Measurements from ENCODE around the gene C13orf46. TPM values are rescaled to one million over a fixed set of nuclear protein-coding genes. Genes with fewer than 3 reads are reported as not detected.

The C13orf46 gene
- total and polyA plus RNA-seq, 2 of the 8 experiments (the other 6 are each of a cell fraction or from before 2014, with no cell fraction given), result 0.23 to 0.28 TPM

DNA sequence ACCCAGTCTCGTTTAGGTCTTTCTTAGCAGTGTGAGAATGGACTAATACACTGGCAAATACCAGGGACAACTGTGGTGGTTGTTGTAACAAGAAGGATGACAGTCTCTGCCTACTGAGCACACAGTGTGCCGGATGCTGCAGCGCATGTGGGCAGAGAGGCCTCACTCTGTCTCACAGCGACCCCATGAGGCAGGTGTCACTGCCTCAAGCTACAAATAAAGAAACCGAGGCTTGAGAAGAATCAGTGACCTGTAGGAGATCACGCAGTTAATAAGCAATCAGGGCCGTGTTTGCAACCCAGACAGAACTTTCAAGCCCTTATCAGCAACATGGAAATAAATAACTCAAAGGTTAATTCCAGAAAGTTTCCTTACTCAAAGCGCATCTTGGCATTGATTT lies 69.5 kb downstream of the C13orf46 start:
- no peak overlapping the region for H2BK15ac ChIP-seq (ENCODE audit: low read length)
- no peak overlapping the region for H3K23ac ChIP-seq (ENCODE audit: insufficient read length)
- no peak overlapping the region for H3K4me2 ChIP-seq (ENCODE audit: insufficient read depth in 1 of 2, low read depth in 2 of 2, low read length in 2 of 2)
- H2AFZ ChIP-seq (ENCODE audit: low read length), result no peak overlapping the region
- no peaks in the 10 kb centered on the region for H3K23me2 ChIP-seq (ENCODE audit: low read depth, low read length)
- POLR2A ChIA-PET (ENCODE audit: partially characterized antibody), result no interaction called here
- H4K20me1 ChIP-seq (replicated peaks in 1 of 2; ENCODE audit: control insufficient read depth in 1 of 2, insufficient read depth in 2 of 2, low read length in 2 of 2), result no peaks in the 10 kb centered on the region
- WGBS, 2 experiments (ENCODE audit: extremely low coverage in 1 of 2, insufficient coverage in 1 of 2, insufficient read length in 1 of 2, insufficient replicate concordance in 2 of 2, low coverage in 1 of 2, low lambda C conversion rate in 2 of 2, missing lambda C conversion rate in 1 of 2), result 59% methylated on average over 8 of the region's 8 CpGs; no CpG with 5 or more reads in 1 of the 2 experiments
- no peak overlapping the region for H3K4me3 ChIP-seq (ENCODE audit: extremely low read depth in 1 of 4, insufficient read depth in 2 of 4, low read depth in 3 of 4, low read length in 4 of 4)
- H4K5ac ChIP-seq (ENCODE audit: insufficient read length, low read depth, low read length), result no peak overlapping the region
- CTCF ChIA-PET (ENCODE audit: partially characterized antibody), result interaction anchor here (0.6 to 2.5 kb wide), 15 partner anchors 10 to 223 kb away, joined by 3 to 13 read pairs (median 4); no protein-coding TSS in a partner anchor
- no peaks in the 10 kb centered on the region; a peak in 1 of 4 replicates for H3K9me3 ChIP-seq (ENCODE audit: insufficient read depth in 2 of 2, low read depth in 1 of 2, low read length in 1 of 2)
- H3K79me1 ChIP-seq (ENCODE audit: low read depth, low read length), result no peaks in the 10 kb centered on the region
- peaks cover 0 to 2% (median 0%) of the 10 kb centered on the region in 4 experiments; a peak in 1 of 7 replicates for H3K4me1 ChIP-seq (replicated peaks in 1 of 4; ENCODE audit: control insufficient read depth in 3 of 4, insufficient read depth in 4 of 4, low read length in 3 of 4)
- H2BK20ac ChIP-seq (ENCODE audit: low read length), result no peak overlapping the region
- no peak overlapping the region for H2BK120ac ChIP-seq (replicated peaks; ENCODE audit: low read depth, low read length)
- DNase-seq (ENCODE audit: low read depth in 1 of 2, low spot score in 2 of 2) (peak in 1 of 2 experiments; percentile 72), FAIRE-seq (peak; percentile 65)
- no peak overlapping the region for H3K27ac ChIP-seq (ENCODE audit: low read depth, low read length)
- H3K18ac ChIP-seq (ENCODE audit: extremely low read depth, low read length), result no peak overlapping the region
- no peak overlapping the region for H2AK5ac ChIP-seq (ENCODE audit: low read depth, low read length)
- peak; percentile 69 for TF ChIP-seq E2F6 (IDR thresholded peaks at IDR 0.05)
- TF ChIP-seq, protein P1, sequence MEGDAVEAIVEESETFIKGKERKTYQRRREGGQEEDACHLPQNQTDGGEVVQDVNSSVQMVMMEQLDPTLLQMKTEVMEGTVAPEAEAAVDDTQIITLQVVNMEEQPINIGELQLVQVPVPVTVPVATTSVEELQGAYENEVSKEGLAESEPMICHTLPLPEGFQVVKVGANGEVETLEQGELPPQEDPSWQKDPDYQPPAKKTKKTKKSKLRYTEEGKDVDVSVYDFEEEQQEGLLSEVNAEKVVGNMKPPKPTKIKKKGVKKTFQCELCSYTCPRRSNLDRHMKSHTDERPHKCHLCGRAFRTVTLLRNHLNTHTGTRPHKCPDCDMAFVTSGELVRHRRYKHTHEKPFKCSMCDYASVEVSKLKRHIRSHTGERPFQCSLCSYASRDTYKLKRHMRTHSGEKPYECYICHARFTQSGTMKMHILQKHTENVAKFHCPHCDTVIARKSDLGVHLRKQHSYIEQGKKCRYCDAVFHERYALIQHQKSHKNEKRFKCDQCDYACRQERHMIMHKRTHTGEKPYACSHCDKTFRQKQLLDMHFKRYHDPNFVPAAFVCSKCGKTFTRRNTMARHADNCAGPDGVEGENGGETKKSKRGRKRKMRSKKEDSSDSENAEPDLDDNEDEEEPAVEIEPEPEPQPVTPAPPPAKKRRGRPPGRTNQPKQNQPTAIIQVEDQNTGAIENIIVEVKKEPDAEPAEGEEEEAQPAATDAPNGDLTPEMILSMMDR (IDR thresholded peaks at IDR 0.05; ENCODE audit: control extremely low read depth in 1 of 3, insufficient read depth in 1 of 3, low read depth in 1 of 3, low read length in 3 of 3), result peak; percentile 88 to 90 (median 89)
- TF ChIP-seq RAD21 (IDR thresholded peaks at IDR 0.05 in 1 of 2, conservative IDR thresholded peaks at IDR 0.05 in 1 of 2; ENCODE audit: low read depth in 2 of 2, low read length in 2 of 2), result peak; percentile 97 to 98
- TF ChIP-seq TEAD4 (IDR thresholded peaks at IDR 0.05; ENCODE audit: low read depth, low read length), result 0 out of 2 replicates have a peak, but pooled peaks have one; percentile 4
- TF ChIP-seq GABPA (IDR thresholded peaks at IDR 0.05; ENCODE audit: borderline replicate concordance, insufficient read depth, low read length), result peak; percentile 66; the same call in 1 of the 2 replicates
- TF ChIP-seq SUZ12 (IDR thresholded peaks at IDR 0.05; ENCODE audit: low read length), result no peak
- no peak for TF ChIP-seq TCF12 (IDR thresholded peaks at IDR 0.05; ENCODE audit: low read depth, low read length)
- TF ChIP-seq MAX (IDR thresholded peaks at IDR 0.05), result peak; percentile 91
- no peak overlapping the region for H3K4ac ChIP-seq (replicated peaks; ENCODE audit: insufficient read length, low read depth, low read length)
- H4K8ac ChIP-seq (ENCODE audit: extremely low read depth, insufficient read depth, low read length), result no peak overlapping the region
- no peak overlapping the region for H3K9ac ChIP-seq (replicated peaks in 1 of 4; ENCODE audit: extremely low read depth in 1 of 4, low read depth in 3 of 4, low read length in 3 of 4)
- no peak overlapping the region for H2BK12ac ChIP-seq (ENCODE audit: low read depth, low read length)
- no peak overlapping the region for H3K14ac ChIP-seq (ENCODE audit: insufficient read length)
- H3K36me3 ChIP-seq (ENCODE audit: control insufficient read depth in 2 of 4, insufficient read depth in 4 of 4, low read length in 3 of 4), result no peaks in the 10 kb centered on the region
- H3K56ac ChIP-seq (replicated peaks; ENCODE audit: insufficient read length, low read depth, low read length), result no peak overlapping the region
- no peak overlapping the region for H4K91ac ChIP-seq (replicated peaks; ENCODE audit: insufficient read length, low read length)
- H3K79me2 ChIP-seq (ENCODE audit: control insufficient read depth in 1 of 2, insufficient read depth in 2 of 2, low read length in 2 of 2), result no peaks in the 10 kb centered on the region
- H3K27me3 ChIP-seq (replicated peaks in 1 of 4; ENCODE audit: control insufficient read depth in 3 of 4, extremely low read depth in 1 of 4, insufficient read depth in 3 of 4, low read length in 3 of 4), result no peaks in the 10 kb centered on the region; a peak in 1 of 7 replicates
- no peak overlapping the region for H2BK5ac ChIP-seq (ENCODE audit: low read depth, low read length)

All from H1 (cell line).